Activated CD4-positive, alpha-beta T cell treated with anti-CD3 and anti-CD28 coated beads for 24 hours (primary cell): Measurements from ENCODE around the gene RNF145.
"Not testable (repeated sequence)": the region's sequence is repeated elsewhere in the genome, so short reads cannot be mapped to it uniquely, and the experiment has no call there.

Experiments
- DNase-seq, 2 donors: peaks; one replicate each; pipeline ENCODE4 v3.0.0-alpha.2; 2020; ENCODE audit warnings: low read depth in 2 of 2

The RNF145 gene

DNA sequence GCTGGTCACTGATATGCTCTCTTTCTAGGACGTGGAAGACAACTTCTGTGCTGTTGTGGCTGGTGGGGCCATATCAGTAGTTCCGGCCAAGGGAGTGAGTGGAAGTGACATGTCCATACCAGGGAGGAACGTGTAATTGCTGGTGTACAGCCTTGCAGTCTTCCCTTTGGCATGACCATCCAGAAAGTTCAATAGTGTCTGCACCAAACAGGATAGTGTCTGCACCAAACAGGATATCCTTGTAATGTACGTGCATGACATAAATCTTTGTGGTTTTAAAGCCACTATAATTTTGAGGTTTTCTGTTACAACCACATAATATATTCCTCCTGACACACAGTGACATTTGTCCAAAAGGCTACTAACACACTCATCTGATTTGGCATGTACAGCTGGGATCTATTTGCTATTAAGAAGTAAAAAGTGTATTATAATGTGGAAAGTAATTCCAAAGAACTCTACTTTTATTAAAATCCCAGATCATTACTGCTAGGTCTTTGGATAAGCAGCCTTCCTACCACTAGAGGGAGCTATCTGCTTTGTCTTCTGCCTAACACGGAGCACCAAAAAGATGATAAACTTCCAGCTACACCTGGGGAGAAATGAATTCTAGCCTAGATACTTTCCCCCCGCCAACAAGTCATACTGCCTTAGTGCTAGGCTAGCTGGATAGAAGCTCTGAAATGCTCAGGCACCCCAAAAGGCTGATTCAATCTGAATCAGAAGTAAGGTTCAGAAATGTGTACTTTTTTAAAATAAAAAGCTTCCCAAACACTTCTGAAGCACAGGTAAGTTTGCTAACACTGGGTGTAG, 52.7 kb downstream of the RNF145 start:
- peak in 1 of 2 donors; percentile 23 for DNase-seq

DNA sequence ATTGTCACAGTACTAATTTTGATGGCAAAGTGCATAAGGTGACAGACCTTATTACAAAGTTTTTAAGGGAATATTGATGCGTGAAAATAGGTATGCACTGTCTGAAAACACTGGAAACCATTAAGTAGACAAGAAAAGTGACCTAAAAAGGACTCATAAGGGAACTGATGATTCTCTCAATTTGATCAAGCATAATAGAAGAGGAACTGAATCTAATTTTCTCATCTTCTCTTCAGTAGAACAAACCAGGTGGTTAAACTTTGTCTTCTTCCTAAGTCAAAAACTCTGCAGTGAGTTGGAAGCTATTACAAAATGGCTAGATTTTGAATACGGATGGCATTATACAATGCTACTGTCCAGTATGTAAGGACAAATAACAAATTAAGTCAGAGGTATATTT, 53.4 kb downstream of the RNF145 start:
- DNase-seq, result no peak

DNA sequence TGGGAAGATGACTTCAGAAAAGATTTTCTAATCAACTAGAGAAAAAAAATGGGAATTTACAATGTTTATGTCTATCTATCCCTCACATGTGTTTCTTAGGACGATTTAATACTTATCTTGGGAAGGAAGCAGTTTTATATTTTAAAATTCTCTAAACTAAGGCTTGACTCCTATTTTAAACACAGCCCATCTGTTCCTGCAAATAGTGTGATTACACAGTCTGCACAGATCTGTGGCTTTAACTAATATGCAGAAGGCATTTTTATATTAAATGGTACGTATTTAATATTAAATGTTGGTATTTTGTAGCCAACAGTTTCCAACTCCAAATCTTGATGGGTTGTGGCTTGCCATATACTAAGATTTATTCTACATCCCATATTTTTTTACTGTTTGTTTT, 56.5 kb downstream of the RNF145 start:
- no peak for DNase-seq

DNA sequence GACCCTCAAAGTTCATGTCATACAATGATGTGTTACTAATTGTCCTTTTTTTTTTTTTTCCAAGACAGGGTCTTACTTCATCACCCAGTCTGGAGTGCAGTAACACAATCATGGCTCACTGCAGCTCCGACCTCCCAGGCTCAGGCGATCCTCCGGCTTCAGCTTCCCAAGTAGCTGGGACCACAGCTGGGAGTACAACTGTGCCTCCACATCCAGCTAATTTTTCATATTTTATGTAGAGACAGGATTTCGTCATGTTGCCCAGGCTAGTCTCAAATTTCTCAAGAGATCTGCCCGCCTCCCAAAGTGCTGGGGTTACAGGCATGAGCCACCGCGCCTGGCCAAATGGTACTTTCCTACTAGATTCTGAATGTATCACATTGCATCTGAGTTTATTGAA, 60.3 kb downstream of the RNF145 start:
- DNase-seq, result no peak

DNA sequence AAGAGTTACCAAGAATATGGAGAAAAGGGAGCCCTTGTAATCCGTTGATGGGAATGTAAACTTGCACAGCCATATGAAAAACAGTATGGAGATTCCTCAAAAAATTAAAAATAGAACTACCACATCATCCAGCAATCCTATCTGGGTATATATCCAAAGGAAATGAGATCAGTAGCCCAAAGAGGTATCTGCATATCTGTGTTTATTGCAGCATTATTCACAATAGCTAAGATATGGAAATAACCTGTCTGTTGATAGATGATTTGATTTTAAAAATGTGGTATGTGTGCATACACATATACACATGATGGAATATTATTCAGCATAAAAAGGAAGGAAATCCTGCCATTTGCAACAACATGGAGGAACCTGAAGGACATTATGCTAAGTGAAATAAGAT, 61.4 kb downstream of the RNF145 start:
- DNase-seq, result no peak

DNA sequence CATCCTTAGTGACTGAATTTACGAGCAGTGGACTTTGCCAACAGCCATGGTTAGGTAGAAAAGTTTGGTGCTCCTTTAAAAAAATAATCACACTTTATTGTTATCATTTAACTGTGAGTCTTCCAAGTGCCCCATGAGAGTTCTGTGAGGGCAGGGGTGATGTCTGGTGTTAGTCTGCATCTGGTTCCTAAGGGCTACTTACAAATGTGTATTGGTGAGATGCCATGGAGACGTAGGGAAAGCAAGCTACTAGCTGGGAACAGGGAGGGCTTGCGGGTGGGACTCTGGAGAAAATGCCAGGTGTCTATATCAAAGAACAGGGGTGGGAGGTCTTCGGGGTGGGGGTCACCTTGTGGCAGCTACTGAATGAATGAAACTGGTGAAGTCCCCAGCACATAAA, 62.5 kb downstream of the RNF145 start:
- no peak for DNase-seq

DNA sequence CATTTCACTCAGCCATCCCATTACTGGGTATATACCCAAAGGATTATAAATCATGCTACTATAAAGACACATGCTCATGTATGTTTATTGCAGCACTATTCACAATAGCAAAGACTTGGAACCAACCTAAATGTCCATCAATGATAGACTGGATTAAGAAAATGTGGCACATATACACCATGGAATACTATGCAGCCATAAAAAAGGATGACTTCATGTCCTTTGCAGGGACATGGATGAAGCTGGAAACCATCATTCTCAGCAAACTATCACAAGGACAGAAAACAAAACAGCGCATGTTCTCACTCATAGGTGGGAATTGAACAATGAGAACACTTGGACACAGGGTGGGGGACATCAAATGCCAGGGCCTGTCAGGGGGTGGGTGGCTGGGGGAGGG, 64.2 kb downstream of the RNF145 start:
- not testable (repeated sequence) for DNase-seq

DNA sequence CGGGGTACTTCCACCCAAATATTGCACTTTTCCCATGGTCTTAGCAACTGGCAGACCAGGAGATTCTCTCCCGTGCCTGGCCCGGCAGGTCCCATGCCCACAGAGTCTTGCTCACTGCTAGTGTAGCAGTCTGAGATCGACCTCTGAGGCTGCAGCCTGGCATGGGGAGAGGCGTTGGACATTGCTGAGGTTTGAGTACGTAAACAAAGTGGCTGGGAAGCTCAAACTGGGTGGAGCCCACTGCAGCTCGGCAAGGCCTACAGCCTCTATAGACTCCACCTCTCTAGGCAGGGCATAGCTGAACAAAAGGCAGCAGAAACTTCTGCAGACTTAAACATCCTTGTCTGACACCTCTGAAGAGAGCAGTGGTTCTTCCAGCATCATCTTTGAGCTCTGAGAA, 69.6 kb downstream of the RNF145 start:
- no peak for DNase-seq

DNA sequence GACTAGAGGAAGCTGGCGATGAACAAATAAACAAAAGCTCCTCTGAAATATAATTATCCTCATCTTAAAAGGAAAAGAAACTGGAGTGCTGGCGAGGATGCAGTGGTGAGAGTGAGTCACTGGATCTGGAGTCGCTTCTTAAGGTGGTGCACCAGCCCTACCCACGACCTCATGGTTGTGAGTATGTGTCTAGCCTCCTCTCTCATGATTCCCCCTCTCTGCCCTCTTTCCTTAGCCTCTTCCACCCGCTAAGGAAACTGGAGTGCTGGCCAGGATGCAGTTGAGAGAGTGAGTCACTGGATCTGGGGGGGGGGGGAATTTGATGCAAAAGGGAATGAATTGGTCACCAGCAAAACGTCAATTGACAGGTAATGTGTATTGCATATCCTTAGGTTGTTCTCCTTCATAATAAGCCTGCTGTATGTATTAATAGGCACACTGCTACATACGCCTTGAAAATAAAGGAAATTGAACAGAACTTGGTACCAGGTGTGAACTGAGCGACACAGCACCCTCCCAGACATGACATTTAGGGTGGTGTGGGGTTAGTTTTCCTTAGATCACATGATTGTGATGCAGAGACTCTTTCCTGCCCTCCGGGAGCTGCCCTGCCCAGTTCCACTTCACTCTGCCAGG, 73.3 kb downstream of the RNF145 start:
- no peak for DNase-seq

DNA sequence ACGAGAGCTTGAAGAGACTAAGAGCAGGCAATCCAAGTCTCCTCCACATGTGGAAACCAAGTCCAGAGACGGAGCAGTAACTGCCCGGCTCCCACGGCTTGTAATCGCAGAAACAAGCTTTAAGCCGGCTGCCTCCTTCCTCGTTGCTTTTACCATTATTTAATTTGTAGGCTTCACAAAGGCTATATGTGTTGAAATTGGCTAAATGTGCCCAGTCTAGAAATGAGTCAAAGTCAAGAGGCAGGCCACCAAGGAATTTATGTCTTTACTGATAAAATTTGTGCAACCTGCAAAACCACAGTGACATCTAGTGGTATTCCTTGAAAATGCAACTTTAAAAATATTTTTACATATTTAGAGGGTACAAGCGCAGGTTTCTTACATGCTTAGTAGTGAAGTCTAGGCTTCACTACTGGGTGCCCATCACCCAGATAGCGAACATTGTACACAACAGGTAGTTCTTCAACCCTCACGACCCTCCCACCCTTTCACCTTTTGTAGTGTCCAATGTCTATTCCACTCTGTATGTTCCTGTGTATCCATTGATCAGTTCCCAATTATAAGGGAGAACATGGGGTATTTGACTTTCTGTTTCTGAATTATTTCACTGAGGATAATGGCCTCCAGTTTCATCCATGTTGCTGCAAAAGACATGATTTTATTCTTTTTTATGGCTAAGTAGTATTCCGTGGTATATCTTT, 76.2 kb downstream of the RNF145 start:
- DNase-seq, result no peak

DNA sequence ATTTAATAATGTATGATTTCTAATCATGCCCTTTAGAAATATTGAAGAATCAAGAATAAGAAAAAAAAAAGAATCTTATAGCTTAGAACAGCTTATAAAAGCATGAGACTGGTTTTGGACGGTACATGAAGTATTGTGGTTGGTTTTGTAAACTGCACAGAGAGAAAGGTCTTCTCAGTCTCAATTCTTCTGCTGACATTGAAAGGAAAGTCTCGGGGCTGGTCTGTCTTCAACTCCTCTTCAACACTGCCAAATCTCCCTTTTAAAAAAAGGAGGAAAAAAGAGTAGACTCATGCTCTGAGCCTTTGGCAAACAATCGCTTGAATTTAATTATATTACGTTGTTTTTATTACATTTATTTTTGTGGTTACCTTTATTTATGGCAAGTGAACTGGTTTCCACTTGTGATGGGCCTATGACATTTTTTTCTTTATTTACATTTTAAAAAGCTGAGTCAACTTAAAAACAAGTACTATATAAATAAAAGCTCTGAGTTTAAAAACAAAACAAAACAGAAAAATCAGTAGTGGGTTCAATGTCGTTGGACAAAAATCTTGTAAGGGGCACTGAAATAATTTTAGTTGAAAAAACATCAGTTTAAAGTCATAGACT, 76.8 kb downstream of the RNF145 start:
- DNase-seq, result no peak

DNA sequence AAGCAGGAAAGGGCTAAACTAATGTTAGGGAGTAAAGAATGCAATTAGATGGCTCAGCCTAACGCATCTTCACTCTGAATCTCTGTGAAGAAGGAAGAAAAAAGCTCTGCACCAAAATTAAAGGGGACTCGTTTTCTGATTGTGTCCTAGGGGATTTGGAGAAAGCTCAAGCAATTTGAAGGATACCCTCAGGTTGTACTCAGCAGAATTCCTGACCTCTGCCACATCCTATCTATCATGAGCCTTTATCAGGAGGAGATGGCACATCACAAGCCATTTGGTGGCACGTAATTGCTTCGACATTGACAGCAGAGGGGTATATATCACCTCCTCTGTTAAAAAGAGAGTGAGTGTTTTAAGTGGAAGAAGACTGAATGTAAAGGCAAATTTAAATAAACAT, 77.4 kb downstream of the RNF145 start:
- DNase-seq, result no peak

DNA sequence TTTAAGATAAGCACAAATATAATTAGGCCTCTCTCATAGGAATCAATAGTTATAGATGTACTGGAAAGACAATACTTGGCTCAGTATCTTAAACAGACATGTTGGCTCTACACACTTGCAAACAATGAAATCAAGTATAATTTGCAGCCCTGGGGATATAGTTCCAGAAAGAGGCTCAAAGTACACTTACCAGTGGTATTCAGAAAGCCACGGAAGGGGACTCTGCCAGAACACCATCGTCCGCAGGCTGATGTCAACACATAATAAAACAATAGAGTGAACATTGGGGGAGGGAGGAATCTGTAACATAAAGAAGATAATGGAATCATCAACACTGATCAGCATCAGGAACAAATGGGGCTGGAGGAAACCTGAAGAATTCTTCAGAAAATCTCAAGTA, 78.5 kb downstream of the RNF145 start:
- no peak for DNase-seq

DNA sequence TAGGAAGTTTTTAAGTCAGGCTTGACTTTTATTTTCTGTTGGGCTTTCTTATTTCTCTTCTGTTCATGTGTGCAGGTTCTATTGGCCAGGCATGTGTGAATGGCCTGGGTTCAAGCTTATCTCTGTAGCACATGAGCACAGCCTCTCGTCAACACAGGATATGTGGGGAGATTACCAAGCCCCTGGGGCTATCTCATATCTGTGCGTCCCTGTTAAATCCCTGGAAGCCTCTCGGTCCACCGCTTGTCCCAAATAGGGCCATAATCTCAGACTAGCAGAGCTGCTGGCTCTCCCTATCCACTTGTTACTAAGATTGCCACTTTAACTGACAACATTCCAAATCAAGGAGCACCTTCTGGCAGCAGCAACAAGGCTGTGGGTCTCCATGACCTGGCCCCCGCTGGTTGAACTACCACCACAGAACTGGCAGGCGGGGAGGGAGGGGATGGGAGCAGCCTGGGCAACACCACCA, 81.2 kb downstream of the RNF145 start:
- no peak for DNase-seq

DNA sequence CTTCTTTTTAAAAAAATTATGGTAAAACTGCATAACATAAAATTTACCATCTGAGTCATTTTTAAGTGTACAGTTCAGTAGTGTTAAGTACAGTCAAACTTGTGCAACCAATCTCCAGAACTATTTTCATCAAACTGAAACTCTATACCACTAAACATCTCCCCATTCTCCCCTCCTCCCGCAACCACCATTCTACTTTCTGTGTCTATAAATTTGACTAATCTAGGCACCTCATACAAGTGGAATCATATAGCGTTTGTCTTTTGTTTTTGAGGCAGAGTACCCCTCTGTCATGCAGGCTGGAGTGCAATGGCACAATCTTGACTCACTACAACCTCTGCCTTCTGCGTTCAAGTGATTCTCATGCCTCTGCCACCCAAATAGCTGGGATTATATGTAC, 85.7 kb downstream of the RNF145 start:
- DNase-seq, result no peak

DNA sequence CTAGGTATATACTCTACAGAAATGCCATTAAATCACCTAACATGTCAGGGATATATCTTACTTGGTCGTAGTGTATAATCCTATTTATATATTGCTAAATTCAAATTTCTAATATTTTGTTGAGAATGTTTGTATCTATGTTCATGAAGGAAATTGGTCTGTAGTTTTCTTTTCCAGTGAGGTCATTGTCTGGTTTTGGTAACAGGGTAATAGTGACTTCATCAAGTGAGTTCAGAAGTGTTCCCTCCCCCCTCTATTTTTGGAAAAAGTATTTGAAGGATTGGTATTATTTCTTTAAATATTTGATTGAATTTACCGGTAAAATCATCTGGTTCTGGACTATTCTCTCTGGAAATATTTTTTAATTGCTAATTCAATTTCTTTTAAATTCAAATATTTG, 86.2 kb downstream of the RNF145 start:
- no peak for DNase-seq

DNA sequence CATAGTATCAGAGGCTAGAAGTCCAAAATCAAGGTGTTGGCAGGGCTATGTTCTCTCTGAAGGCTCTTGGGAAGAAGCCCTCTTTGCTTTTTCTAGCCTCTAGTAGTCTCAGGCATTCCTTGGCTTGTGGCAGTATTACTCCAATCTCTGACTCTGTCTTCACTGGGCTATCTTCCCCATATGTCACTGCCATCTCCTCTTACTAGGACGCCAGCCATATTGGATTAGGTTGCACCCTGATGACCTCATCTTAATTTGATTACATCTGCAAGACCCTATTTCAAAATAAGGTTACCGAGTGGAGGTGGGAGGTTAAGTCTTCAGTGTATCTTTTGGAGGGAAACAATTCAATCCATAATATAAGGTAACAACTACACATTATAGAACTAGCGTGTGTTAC, 88.3 kb downstream of the RNF145 start:
- no peak for DNase-seq

DNA sequence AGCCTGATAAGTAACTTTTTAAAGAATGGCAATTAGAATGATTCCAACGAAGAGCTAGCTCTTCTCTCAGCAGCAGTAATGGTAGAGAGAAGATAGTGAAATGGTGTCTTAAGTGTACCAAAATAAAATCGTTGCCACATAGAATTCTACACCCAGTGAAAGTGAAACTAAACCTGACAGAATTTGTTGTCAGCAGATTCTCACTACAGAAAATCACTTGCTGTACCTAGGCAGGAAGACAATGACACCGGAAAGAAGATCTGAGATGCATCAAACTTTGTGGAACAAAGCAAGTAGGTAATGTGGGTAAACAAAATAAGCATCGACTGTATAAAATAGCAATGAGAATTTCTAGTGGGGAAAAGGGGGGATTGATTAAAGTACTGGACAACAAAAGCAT, 88.9 kb downstream of the RNF145 start:
- DNase-seq, result no peak

DNA sequence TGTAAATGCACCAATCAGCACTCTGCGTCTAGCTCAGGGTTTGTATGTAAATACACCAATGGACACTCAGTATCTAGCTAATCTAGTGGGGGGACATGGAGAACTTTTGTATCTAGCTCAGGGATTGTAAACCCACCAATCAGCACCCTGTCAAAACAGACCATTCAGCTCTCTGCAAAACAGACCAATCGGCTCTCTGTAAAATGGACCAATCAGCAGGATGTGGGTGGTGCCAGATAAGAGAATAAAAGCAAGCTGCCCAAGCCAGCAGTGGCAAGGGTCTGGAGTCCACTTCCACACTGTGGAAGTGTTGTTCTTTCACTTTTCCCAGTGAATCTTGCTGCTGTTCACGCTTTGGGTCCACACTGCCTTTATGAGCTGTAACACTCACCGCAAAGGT, 89.5 kb downstream of the RNF145 start:
- not testable (repeated sequence) for DNase-seq

DNA sequence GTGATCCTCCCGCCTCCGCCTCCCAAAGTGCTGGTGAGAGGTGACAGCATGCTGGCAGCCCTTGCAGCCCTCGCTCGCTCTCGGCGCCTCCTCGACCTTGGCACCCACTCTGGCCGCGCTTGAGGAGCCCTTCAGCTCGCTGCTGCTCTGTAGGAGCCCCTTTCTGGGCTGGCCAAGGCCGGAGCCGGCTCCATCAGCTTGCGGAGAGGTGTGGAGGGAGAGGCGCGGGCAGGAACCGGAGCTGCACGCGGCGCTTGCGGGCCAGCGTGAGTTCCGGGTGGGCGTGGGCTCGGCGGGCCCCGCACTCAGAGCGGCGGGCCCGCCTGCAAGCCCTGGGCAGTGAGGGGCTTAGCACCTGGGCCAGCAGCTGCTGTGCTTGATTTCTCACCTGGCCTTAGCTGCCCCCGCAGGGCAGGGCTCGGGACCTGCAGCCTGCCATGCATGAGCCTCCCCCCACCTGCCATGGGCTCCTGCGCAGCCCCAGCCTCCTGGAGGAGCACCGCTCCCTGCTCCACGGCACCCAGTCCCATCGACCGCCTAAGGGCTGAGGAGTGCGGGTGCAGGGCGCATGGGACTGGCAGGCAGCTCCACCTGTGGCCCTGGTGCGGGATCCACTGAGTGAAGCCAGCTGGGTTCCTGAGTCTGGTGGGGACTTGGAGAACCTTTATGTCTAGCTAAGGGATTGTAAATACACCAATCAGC, 90.2 kb downstream of the RNF145 start:
- DNase-seq, result not testable (repeated sequence)

DNA sequence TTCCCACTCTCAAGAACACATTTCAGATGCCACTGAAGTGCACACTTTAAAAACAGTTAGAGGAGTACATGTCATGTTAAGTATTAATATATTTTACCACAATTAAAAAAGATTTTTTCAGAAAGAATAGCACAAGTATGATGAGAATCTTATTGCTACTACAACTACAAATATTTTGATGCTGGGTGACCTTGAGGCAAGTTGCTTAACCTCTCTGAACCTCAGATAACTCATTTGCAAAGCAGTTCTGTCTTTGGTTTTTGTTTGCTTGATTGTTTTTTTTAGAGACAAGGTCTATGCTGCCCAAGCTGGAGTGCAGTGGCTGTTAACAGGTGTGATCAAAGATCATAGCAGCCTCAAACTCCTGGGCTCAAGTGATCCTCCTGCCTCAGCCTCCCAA, 95.9 kb downstream of the RNF145 start:
- no peak for DNase-seq

DNA sequence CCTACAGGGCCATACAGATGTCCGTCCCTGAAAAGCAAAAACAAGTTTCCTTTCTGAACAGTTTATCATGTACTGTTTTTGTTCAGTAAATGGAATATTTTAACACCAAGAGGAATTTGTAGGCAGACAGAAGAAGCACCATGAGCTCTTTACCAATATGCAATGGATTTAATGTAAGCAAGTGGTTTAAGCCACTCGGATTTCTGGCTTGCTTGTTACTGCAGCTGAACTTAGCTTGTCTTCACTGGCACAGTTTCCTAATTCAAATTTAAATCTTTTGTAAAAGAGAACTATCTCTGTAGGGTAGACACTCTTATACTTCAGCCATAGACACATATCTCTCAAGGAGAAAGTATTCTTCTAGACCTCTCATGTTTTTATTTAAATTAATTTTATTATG, 96.9 kb downstream of the RNF145 start:
- DNase-seq, result no peak
